HG03280 (cell line): ENCODE data around the gene RNASE8.

Experiments used
- ATAC-seq: cut with Tn5 transposase; IDR thresholded peaks from one replicate; pipeline ENCODE4 v1.9.1; 2021; ENCODE audit warnings: mild to moderate bottlenecking, moderate library complexity; ENCODE audit not compliant: unreplicated experiment

RNASE8 gene

DNA sequence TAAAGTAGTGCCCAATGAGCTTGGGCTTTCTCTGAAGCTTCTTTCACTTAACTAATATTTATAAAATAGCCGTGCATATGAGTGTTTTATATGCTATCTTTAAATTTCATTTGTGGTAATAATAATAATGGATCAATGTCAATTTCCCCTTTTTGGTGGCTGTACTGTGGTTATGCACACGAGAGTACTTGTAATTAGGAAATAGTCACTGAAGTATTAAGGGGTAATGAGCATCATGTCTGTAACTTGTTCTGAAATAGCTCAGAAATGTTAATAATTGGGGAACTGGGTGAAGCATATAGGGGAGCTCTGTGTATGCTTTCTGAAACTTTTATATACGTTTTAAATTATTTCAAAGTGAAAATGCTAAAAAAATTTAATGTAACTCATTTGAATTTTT, 7.0 kb upstream of the RNASE8 start:
- ATAC-seq, result no peak

DNA sequence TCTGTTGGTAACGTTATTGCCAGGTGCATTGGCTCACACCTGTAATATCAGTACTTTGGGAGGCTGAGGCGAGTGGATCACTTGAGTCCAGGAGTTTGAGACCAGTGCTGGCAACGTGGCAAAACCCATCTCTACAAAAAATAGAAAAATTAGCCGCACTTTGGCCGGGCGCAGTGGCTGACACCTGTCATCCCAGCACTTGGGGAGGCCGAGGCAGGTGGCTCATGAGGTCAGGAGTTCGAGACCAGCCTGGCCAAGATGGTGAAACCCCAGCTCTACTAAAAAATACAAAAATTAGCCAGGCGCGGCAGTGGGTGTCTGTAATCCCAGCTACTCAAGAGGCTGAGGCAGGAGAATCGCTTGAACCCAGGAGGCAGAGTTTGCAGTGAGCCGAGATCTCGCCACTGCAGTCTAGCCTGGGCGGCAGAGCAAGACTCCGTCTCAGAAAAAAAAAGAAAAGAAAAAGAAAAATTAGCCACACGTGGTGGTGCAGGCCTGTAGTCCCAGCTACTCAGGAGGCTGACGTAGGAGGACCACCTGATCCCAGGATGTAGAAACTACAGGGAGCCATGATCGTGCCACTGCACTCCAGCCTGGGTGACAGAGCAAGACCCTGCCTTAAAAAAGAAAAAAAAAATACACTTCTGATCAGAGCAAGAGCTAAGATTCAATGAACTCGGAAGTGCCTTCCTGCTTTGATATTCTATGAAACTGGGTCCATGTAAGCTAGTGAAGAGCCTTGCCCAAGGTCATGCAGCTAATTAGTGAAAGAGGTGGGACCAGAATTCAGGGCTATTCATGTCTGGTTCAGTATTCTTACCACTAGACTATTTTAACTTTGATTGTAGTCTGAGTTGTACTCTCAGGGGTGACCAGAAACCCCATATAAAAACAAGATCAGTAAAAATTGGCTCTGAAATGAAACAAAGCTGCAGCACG, 4.2 kb upstream of the RNASE8 start:
- ATAC-seq, result no peak

DNA sequence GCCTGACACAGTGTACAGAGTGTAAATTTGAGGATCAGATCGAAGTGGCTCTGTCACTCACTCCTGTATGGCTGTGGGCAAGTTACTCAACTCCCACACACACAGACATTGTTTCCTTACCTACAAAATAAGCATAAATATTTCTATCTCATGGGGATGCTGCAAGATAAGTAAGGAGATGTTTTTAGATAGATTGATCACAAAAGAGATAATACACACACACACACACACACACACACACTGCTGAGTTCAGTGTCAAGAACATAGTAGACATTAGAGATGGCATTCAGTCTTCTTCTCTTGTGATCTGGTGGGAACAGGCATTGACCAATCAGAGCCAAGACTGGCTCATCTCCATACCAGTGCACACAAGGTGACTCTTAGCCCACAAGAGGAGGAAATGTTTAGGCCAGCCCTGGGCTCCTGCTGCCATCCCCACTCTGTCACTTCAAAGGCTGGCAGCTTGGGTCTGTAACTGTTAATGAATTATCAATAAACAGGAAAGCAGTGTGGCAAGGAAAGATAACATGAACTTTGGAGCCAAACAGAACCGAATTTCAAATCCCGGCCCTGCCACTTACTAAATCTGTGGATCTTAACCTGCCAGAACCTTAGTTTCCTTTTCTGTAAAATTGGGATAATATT, 3.4 kb upstream of the RNASE8 start:
- no peak for ATAC-seq

DNA sequence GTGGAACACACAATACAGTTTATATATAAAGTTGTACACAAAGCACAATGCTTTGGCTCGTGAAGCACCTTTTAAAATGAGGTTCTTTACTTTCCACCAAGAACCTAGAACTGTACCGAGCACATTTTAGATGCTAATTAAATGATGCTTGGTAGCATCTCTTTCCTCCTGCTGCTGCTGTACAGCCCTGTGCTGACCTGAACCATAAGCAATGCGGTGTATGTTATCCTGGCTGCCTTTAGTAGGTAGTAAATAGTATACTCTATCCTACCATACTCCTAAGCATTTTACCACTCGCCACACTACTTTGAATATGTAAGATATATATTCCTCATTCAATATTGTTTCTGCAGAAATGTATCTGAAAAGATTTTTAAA, 2.9 kb upstream of the RNASE8 start:
- ATAC-seq, result no peak

DNA sequence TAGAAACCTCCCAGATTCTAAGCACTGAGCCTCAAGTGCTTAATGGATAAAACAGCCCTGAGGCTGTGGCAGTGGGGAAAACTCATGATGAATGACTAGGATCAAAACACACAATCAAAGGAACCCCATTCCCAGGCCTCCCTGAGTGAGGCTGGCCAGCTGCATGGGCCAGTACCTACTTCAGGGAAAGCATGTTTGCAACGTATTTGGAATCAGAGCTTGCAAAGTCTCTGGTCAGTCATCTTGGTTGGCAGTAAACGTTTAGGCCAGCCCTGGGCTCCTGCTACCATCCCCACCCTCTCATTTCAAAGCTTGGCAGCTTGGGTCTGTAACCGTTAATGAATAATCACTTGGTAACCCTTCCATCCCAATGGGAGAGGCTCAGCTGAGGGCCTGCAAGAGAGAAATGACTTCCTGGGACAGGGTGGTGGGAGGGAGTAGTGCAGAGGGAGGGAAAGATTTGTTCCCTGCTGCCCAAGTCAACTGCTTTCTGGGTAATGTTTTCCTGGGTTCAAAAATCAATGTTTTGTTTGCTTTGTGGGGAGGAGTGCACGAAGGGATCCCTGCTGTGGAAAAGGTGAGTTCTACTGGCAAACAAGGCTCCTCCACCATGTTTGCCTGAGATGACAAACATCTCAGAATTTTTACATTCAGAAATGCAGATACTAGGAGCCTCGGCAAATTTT, 2.0 kb upstream of the RNASE8 start:
- ATAC-seq, result no peak

DNA sequence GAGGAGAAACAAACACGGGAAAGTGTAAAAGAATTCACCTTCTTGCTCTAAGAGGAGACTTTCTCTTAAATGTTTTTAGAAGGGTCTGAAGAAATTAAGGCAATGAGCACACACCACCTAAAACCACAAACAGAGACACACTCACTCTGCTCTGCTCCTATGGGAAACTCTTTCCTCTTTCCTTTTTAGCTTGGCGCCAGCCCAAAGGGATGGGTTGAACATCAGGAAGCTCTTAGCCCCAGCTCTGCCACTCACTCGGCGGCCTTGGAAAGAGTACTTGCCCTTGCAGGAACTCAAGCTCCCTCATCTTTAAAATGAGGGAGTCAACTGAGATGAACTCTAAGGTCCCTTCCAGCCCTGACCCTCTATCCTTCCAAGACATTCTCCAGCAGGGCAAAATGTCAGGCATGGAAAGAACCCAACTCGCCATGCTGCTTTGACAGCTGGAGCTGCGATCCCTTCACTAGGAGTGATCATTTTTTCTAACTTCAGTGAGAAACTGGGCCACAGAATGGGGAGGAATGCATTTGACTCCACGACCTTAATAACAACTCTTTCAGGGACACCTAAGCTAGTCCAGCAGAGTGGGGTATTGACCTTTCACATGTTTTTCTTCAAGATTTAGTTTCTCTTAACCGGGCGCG, 980 bp upstream of the RNASE8 start:
- ATAC-seq, result no peak

DNA sequence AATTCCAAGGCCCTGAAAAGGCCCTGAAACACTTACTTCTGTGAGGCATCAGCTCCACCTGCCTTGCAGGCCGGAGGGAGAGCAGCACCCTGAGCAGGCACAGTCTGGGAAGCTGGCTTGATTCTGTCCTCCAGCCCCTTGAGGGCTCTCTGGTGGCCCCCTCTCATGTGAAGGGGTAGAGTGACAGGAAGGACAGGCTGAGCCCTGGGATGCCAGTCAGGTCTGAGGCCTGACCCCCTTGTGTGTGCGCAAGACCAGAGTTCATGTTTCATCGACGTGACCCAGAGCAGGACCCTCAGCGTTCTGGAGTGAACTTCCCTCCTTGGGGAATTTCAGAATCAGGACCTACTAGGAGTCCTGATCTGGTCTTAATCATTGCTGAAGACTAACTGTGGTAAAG, 1.3 kb downstream of the RNASE8 start:
- no peak for ATAC-seq

DNA sequence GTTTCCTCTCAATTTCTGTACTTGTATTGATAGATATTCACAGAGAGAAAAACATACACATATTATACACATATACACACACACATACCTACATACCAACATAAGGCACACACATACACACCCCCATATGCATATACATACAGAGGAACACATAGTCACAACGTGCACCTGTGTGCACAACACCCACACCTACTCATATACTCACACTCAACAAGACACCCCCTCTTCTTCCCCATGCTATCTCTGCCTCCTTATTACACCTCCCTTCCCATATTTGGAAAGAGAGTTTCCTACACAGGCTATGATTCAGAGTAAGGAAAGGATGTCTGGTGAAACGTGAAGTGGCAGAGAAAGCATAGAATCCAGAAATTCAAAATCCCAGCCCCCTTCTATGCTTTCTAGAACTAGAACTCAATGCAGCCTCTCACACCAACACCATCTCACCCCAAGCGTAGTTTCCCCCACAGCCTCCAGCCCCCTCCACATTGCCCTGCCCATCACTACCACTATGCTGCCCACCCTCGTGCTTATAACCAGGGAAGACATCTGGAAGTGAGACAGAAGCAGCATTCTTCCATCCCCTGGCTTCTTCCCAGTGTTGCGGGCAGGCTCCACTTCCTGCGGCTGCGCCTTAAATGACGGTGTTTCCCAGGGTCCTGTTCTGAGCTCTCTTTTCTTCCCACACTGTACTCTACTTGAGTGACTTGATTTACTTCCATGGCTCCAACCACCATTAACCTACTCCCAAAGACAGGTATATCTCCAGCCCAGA, 2.4 kb downstream of the RNASE8 start:
- no peak for ATAC-seq

DNA sequence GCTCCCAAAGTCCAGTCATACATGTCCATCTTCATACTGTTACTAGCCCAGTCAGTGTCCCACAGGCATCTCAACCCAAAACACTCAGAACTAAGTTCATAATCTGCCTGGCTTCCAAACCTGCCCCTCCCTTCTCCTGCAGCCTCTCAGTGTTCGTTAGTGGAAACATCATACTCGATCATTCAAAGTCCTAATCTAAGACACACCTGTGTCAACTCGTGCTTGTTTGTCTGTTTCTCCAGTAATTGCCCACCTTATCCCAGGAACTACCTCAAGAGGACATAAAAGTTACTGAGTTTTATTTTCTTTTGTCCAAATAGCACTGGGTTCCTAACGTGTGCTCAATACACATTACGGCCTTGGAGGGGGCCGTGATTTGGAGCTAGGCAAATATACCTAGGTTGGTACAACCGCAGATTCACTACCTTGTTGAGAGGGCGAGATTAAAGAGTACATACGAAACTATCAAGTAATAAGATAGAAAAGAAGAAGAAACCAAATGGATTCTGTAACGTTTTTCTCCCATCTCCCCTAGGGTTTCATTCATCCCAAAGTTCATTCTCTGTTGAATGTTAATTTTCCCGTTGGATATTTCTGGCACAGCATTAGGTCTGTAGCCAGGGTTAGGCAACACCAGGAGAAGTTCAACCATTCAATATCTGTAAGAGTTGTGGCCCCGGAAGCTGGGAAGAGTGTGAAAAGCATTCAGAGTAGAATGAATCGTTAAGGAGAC, 3.2 kb downstream of the RNASE8 start:
- no peak for ATAC-seq

DNA sequence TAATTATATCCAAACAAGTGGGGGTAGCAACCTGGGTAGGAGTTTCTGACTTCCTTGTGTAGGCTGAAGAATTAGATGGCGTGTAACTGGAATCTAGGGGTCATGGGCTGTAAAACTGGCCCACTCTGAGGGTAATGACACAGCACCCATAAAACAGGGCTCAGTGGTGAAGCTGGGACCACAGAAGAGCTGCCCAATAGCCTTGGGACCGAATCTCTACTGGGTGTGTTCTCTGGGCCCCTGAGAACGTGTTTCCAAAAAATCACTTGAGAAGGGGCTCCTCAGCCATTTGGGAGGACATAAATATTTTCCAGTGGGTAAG, 3.7 kb downstream of the RNASE8 start:
- ATAC-seq, result no peak

DNA sequence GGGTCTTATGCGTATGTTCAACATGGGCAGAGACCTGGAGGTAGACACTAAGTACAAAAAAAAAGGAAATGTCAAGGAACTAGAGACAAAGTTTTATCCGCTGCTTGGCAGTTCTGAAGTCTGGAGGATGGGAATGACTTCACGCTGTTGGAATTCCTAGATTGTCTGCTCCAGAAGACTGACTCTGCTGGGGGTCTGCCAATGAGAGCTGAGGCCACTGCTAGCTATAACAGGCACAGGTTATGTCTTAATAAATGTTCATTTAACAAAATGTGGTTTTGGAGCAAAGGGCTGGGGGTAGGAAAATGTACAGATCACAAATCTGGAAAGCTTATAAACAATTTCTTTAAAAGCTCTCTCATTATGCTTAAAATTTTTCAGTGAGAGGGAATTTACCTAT, 5.9 kb downstream of the RNASE8 start:
- ATAC-seq, result no peak

DNA sequence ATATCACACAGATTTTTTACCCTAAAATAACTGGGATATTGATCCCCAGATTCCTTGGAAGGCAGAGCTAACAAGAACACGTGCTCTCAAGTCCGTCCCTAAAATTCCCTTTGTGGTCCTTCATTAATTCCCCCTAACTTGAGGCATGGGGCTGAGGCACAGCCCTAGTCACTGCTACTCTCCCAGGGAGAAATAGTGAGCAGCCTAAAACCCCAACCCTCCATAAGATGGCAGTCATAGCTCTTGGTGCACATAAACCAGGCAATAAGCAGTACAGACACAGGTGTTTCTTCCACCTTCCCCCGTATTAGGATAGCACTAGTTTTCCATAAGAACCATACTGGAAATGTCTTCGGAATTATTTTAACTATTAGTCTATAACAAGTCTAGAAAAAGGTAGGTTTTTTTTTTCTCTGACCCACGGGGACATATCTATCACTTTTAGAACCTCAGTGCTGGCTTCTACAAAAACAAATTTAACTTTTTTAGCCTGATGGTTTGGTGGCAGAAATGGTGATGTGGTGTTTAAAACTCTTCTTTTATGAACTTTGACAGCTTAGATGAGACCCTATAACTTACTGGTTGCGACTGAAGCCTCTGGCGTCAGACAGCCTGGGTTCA, 9.4 kb downstream of the RNASE8 start:
- ATAC-seq, result no peak

DNA sequence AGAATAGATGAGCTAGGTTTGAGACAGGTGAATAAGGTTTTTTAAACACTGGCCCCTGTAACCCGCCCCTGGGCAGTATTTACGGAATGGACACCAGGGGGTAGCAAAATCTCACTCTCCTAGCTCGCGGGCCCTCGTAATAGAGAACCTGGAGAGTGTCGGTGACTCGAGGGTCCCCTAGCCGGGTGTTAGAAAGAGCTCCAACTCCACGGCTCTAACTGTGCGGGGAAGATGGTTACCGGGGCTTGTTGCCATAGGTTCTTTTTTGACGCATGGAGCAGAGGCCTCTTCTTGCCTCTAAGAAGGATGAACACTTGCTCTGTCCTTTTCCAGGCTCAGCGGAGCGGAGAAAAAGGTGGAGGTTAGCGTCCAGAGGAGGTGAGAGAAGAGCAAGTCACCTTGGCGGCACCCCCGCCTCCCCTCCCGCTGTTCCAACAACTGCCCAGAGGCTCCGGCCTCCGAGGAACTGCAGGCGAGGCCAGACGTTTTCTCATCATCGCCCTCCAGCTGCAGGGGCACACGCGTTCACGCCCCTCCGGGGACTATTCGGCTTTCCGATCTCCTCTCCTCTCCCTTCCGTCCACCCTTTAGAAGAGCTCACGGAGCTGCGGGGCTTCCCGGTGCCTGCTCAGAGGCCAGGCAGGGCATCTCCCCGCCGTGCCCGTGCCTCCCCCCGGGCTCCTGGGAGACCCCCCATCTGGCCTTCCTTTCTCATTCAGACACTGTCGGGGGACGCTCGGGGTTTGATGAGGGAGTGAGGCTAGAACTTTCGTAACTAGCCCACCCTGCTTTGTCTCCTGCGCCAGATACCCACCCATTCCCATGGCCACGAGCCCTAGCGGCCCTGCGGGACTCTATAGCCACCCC, 11.1 kb downstream of the RNASE8 start:
- no peak for ATAC-seq

DNA sequence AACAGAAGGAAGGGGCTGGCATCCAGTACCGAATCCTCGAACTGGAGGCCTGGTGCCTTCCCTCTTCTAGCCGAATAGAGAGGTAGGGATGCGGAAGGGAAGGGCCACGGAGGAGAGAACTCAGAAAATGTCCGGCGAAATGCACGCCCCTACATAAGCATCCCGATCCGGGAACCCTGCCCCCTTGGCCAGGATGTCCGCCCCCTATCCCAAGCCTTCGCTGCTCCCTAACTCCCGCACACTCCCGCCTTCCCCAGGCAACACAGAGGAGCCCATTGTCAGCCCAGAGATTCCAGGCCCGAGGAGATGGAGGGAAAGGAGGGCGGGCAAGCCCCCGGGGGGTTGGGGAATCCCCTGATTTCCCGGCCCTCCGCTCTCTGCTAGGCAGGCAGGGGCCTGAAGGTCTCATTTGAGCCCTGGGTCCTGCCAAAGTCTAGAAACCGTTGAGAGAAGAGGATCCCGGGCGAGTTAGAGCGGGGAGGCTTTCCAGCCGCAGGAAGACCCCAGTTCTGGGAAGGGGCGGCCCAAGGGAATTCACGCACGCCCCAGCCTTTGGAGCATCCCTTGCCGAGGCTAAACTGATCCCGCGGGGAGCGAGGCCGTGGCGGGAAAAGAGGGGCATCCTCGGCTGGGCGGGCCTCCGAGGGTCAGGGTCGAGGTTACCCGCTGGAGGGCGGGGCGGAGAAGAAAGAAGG, 11.9 kb downstream of the RNASE8 start:
- ATAC-seq, result no peak

DNA sequence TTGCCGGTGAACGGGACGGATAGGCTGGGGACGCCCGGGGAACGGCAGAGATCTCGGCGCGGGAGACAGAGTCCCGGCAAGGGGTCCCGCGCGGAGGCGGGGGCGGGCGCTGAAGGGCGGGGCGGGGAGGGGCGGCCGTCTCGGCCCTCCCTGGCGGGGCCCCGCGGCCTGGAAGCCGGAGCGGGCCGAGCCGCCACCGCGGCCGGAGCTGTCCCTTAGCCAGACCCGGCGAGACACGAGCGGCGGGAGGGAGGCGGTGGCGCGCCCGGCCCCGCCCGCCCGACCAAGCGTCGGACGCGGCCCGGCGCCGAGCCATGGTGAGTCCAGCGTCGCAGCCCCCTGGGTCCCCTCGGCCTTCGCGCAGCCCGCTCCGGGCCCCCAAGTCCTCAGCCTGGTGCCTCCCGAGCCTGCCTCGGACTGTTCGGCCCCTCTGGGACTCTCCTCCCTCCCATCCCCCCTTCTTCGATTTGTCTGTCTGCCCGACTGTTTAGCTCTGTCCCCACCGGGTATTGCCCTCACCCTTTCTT, 12.5 kb downstream of the RNASE8 start, which contains the start of gene ARHGEF40:
Gene ARHGEF40 (plus strand): TSS at position 222 of the 527 bp plus-strand sequence. CDS start 93 bp downstream, at position 315.
- no peak for ATAC-seq

DNA sequence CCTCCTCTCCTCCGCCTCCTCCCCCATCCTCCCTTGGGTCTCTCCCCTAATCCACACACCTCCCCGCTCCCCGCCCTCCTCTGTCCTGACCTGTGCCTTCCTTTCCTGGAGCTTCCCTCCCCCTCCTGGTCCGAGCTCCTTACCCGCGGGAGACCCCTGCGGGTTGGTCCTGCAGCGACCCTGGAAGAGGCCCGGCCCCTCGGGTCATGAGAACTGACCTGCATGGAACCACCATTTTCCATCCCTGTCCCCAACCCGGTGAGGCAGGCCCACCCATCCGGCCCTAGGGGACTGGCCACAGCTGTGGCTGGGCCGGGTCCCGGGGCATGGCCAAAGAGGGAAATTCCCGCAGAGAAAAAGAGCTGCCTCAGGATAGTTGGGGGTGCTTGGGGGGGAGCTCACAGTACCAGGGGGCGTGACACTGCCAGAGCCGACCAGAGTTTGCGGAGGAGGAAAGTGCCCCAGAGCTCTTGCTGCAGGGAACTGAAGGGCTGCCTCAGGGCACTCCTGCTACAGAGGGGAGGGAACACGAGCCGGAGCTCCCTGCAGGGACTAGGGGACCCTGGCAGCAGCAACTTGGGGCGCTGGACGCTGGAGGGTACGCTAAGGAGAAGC, 13.1 kb downstream of the RNASE8 start:
- ATAC-seq, result no peak
